ENCODE measurements around the gene PEAR1.
"Not testable (repeated sequence)": the region's sequence is repeated elsewhere in the genome, so short reads cannot be mapped to it uniquely, and the experiment has no call there.

Gene PEAR1

DNA sequence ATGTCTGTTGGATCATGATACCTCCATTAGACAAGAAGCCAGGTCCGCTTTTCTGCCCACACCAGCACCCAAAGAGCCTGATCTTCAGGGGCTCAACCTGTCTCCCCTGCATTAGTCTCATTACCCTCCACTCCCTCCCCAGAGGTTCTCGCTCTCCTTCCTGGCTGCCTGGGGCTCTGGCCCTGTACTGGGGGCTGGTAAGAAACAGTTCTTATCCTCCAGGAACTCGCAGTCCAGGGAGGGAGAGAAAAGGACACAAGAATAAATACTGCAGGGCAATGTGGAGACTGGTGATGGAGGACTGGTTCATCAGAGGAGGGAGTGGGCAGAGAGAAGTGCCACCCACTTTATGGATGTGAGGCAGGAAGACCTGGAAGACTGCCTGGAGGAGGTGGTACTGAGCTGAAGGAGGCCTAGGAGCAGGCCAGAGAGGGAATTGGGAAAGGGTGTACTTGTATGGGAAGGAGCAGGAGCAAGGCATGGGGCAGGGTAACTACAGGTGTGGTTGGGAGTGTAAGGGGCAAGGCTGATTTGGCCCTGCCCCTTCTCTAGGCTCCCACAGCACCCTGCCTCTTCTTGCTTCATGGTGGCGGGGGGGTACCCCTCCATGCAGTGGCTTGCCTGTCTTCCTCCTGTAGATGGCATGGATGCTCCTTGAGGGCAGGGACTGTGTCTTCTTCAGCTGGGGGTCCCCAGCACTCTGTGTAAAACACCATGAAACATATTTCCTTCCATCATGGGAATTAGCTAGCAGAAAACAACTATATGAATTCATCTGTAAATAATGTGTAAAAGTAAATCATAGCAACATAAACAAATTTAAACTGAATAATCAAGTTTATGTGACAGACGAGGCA, 31.9 kb downstream of the PEAR1 start:
- TF ChIP-seq, protein P1, sequence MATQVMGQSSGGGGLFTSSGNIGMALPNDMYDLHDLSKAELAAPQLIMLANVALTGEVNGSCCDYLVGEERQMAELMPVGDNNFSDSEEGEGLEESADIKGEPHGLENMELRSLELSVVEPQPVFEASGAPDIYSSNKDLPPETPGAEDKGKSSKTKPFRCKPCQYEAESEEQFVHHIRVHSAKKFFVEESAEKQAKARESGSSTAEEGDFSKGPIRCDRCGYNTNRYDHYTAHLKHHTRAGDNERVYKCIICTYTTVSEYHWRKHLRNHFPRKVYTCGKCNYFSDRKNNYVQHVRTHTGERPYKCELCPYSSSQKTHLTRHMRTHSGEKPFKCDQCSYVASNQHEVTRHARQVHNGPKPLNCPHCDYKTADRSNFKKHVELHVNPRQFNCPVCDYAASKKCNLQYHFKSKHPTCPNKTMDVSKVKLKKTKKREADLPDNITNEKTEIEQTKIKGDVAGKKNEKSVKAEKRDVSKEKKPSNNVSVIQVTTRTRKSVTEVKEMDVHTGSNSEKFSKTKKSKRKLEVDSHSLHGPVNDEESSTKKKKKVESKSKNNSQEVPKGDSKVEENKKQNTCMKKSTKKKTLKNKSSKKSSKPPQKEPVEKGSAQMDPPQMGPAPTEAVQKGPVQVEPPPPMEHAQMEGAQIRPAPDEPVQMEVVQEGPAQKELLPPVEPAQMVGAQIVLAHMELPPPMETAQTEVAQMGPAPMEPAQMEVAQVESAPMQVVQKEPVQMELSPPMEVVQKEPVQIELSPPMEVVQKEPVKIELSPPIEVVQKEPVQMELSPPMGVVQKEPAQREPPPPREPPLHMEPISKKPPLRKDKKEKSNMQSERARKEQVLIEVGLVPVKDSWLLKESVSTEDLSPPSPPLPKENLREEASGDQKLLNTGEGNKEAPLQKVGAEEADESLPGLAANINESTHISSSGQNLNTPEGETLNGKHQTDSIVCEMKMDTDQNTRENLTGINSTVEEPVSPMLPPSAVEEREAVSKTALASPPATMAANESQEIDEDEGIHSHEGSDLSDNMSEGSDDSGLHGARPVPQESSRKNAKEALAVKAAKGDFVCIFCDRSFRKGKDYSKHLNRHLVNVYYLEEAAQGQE (IDR thresholded peaks at IDR 0.05; ENCODE audit: insufficient replicate concordance, low read depth): no peak
- TF ChIP-seq POLR2AphosphoS5 (IDR thresholded peaks at IDR 0.05; ENCODE audit: low read depth): no peak
- no peak for TF ChIP-seq SPI1 (IDR thresholded peaks at IDR 0.05; ENCODE audit: borderline replicate concordance, low read depth)
- TF ChIP-seq GABPA (IDR thresholded peaks at IDR 0.05; ENCODE audit: low read depth): no peak
- TF ChIP-seq, protein P2, sequence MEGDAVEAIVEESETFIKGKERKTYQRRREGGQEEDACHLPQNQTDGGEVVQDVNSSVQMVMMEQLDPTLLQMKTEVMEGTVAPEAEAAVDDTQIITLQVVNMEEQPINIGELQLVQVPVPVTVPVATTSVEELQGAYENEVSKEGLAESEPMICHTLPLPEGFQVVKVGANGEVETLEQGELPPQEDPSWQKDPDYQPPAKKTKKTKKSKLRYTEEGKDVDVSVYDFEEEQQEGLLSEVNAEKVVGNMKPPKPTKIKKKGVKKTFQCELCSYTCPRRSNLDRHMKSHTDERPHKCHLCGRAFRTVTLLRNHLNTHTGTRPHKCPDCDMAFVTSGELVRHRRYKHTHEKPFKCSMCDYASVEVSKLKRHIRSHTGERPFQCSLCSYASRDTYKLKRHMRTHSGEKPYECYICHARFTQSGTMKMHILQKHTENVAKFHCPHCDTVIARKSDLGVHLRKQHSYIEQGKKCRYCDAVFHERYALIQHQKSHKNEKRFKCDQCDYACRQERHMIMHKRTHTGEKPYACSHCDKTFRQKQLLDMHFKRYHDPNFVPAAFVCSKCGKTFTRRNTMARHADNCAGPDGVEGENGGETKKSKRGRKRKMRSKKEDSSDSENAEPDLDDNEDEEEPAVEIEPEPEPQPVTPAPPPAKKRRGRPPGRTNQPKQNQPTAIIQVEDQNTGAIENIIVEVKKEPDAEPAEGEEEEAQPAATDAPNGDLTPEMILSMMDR (IDR thresholded peaks at IDR 0.05; ENCODE audit: insufficient read depth, low read length): no peak
- Histone ChIP-seq H3K4me3 (replicated peaks; ENCODE audit: insufficient read depth, low read length) (no peak overlapping the region), H3K27ac (replicated peaks) (no peak overlapping the region), H3K27me3 (ENCODE audit: insufficient read depth, poor library complexity, severe bottlenecking) (peaks cover 68% of the 10 kb centered on the region)
- DNase-seq (ENCODE audit: low read depth in 1 of 2, low spot score in 1 of 2): no peak

DNA sequence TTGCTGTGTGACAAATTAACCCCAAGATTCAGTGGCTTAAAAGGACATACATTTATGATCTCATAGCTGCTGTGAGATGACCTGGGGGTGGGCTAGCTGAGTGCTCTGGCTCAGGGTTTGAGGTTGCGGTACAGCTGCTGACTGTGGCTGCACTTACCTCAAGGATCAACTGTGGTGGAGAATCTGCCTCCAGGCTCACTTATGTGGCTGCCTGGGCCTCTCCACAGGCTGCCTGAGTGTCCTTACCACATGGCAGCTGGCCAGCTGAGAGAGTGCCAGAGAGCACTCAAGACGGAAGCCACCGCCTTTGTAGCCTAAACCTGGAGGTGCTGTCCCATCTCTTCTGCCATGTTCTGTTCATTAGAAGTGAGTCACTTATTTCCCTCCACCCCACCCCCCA, 32.7 kb downstream of the PEAR1 start:
- H3K27ac ChIP-seq (replicated peaks): no peak overlapping the region
- peak; percentile 54 to 82 for DNase-seq (ENCODE audit: low read depth in 1 of 2, low spot score in 1 of 2)
- H3K4me3 ChIP-seq (replicated peaks; ENCODE audit: insufficient read depth, low read length): no peak overlapping the region
- peaks cover 66% of the 10 kb centered on the region for H3K27me3 ChIP-seq (ENCODE audit: insufficient read depth, poor library complexity, severe bottlenecking)
- peak; percentile 96 for TF ChIP-seq POLR2AphosphoS5 (IDR thresholded peaks at IDR 0.05; ENCODE audit: low read depth)
- TF ChIP-seq GABPA (IDR thresholded peaks at IDR 0.05; ENCODE audit: low read depth): no peak

DNA sequence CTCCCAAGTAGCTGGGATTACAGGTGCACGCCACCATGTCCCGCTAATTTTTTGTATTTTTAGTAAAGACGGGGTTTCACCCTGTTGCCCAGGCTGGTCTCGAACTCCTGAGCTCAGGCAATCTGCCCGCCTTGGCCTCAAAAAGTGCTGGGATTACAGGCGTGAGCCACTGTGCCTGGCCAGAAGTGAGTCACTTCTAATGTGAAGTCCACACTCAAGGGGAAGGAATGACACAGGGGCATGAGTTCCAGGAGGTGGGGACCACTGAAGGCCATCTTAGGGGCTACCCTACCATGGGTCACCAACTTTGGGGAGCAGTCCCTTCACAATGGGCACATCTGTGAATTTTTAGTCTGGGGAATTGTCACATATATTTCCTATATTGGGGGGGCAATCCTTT, 33.2 kb downstream of the PEAR1 start:
- H3K27me3 ChIP-seq (ENCODE audit: insufficient read depth, poor library complexity, severe bottlenecking): peaks cover 63% of the 10 kb centered on the region
- H3K27ac ChIP-seq (replicated peaks); H3K4me3 ChIP-seq (replicated peaks; ENCODE audit: insufficient read depth, low read length); DNase-seq (ENCODE audit: low read depth in 1 of 2, low spot score in 1 of 2): not testable (repeated sequence)

DNA sequence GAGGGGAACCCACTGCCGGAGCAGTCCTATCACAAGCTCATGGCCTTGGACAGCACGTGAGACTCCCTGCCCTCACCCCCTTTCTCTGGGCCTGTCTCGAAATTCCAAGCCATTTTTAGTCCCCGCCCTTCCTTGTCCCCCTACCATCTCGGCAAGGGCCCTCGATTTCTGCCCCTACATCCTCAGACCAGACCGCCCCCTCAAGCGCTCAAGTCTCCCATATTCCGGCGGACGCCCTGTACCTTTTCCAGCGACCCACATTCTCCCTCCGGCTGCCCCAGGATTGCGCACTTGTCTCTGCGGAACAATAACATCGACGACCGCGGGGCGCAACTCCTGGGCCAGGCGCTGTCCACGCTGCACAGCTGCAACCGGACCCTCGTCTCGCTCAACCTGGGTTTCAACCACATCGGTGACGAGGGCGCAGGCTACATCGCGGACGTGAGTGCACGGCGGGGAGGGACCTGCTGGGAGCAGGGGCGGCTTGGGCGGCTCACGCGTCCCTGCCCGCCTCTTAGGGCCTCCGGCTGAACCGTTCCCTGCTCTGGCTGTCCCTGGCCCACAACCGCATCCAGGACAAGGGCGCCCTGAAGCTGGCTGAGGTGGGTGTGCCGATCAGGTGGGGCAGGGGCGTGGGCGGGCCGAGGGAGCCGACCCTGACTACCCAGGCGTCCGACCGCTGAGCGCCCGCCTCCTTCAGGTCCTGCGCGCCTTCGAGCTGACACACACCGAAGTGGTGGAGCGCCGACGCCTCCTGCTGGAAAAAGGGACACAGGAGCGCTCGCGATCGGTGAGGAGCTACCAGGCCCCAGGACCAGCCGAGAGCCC, 33.9 kb downstream of the PEAR1 start:
- TF ChIP-seq, protein P1 (IDR thresholded peaks at IDR 0.05; ENCODE audit: insufficient replicate concordance, low read depth): no peak
- TF ChIP-seq, protein P2 (IDR thresholded peaks at IDR 0.05; ENCODE audit: insufficient read depth, low read length): peak; percentile 50
- Histone ChIP-seq H3K4me3 (replicated peaks; ENCODE audit: insufficient read depth, low read length) (no peak overlapping the region), H3K27ac (replicated peaks) (no peak overlapping the region), H3K27me3 (ENCODE audit: insufficient read depth, poor library complexity, severe bottlenecking) (peaks cover 56% of the 10 kb centered on the region)
- peak; percentile 35 to 75 for DNase-seq (ENCODE audit: low read depth in 1 of 2, low spot score in 1 of 2)
